Muscle layer of duodenum (tissue), 2 donors: ENCODE measurements around the gene PYGL.
"Not testable (repeated sequence)": the region's sequence is repeated elsewhere in the genome, so short reads cannot be mapped to it uniquely, and the experiment has no call there.

Source experiments
- H3K27ac ChIP-seq: one replicate; pipeline ENCODE4 v1.7.0; 2013; ENCODE audit warnings: mild to moderate bottlenecking, low read length
- H3K27me3 ChIP-seq: one replicate; pipeline ENCODE4 v1.7.0; 2013; ENCODE audit warnings: low read depth, mild to moderate bottlenecking, control low read depth, low read length
- H3K36me3 ChIP-seq, 2 donors: one replicate each; pipeline ENCODE4 v1.7.0; 2013; ENCODE audit warnings: low read length in 2 of 2, control low read depth in 1 of 2, mild to moderate bottlenecking in 1 of 2; ENCODE audit not compliant: insufficient read depth in 2 of 2, control insufficient read depth in 1 of 2
- H3K4me1 ChIP-seq, 2 donors: one replicate each; pipeline ENCODE4 v1.7.0; 2013; ENCODE audit warnings: low read length in 2 of 2, mild to moderate bottlenecking in 2 of 2, control low read depth in 1 of 2, moderate library complexity in 1 of 2; ENCODE audit not compliant: insufficient read depth in 2 of 2, control insufficient read depth in 1 of 2
- H3K4me3 ChIP-seq, 2 donors: one replicate each; pipeline ENCODE4 v1.7.0; 2013; ENCODE audit warnings: low read length in 2 of 2, low read depth in 1 of 2, mild to moderate bottlenecking in 1 of 2
- H3K9me3 ChIP-seq, 2 donors: one replicate each; pipeline ENCODE4 v1.7.0; 2013; ENCODE audit warnings: low read length in 2 of 2, control low read depth in 1 of 2, mild to moderate bottlenecking in 1 of 2; ENCODE audit not compliant: control insufficient read depth in 1 of 2
- donor health status: healthy.

Gene PYGL

DNA sequence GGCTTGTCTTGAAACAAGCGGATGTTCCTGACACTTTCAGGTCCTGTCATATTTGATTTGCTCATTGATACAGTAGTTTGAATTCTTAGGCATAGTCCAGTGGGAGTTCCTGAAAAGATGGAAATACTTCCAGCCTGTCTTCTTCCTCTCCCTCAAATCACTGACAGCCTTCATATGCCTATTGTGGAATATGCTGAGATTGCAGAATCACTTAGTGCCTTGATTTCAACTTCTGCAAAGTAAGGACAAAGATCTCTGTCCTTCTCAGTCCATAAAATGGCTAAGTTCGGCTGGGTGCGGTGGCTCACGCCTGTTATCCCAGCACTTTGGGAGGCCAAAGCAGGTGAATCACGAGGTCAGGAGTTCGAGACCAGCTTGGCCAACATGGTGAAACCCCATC lies 6.7 kb upstream of the PYGL start:
- Histone ChIP-seq H3K27me3 (no peaks in the 10 kb centered on the region), H3K4me3 (no peak overlapping the region), H3K27ac (no peak overlapping the region), H3K4me1 (peaks cover 4 to 5% of the 10 kb centered on the region in 2 donors), H3K36me3 (no peaks in the 10 kb centered on the region), H3K9me3 (no peaks in the 10 kb centered on the region)

DNA sequence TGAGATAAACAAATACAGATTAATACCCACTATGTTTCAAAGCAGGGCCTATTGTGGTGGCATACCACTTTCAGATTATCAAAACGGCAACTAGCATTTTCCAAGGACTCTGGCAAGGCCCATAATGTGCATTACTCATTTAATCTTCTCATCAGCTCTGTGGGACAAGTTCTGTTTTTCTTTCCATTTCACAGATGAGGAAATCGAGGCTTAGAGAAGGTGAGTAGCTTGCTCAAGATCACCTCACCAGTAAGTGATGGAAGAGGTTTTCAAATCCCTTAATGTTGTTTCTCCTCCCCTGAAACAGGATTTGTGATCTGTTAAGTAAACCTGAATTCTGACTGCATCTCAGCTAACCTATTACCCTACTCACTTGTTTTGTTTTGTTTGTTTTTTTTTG lies 3.9 kb upstream of the PYGL start:
- Histone ChIP-seq H3K36me3 (no peaks in the 10 kb centered on the region), H3K27me3 (no peaks in the 10 kb centered on the region), H3K4me1 (no peaks in the 10 kb centered on the region), H3K4me3 (no peak overlapping the region), H3K9me3 (no peaks in the 10 kb centered on the region), H3K27ac (no peak overlapping the region)

DNA sequence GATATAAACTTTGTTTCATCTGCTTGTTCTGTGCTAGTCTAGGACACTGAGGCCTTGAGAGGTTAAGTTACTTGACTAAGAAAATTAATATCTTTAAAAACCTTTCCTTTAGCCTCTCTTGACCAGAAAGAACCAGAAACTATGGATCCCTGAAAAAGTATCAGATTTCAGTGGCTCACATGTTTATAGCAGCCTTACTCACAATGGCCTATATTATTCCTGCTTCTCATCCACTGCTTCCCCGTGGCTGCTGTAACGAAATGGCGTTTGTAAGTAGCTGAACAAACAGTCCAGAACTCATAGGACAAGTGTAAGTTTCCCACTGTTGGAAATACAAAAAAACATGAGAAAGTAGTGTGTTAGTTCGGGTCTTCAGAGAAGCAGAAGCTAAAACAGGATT lies 3.2 kb upstream of the PYGL start:
- Histone ChIP-seq H3K27ac (no peak overlapping the region), H3K4me3 (no peak overlapping the region), H3K9me3 (no peaks in the 10 kb centered on the region), H3K4me1 (no peaks in the 10 kb centered on the region), H3K27me3 (no peaks in the 10 kb centered on the region), H3K36me3 (no peaks in the 10 kb centered on the region)

DNA sequence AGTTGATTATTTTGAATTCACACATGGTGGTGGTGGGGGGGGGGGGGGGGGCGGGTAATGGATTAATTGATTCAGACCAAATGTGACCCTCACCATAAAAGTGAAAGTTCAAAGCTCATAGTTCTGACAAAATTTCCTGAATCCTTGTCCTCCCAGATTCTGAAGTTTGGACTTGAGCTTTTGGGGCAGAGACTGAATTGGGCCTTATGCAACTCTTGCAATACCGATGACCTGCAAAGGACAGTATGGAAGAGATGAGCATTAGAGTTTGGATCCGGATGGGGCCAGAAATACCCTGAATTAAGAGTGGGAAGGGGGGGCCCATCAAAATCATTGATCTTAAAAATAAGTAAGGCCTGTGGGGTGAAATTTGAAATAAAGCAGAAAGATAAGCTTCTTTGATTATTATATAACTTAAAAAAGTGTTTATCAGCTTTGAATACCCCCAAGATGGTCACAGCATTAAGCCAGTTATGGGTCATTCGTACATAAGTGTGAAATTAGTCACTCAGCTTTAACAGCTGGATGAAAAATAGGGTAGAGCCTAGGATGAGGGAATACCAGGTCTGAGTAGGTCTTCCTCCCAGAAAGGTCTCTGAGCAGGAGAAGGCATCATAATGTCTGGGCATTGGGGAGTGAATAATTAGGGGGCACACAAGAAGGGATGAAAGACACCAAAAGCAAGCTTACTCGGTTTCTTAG lies 2.1 kb upstream of the PYGL start:
- no peaks in the 10 kb centered on the region for H3K27me3 ChIP-seq
- H3K4me3 ChIP-seq = no peak overlapping the region
- H3K27ac ChIP-seq = no peak overlapping the region
- no peaks in the 10 kb centered on the region for H3K36me3 ChIP-seq
- no peaks in the 10 kb centered on the region for H3K9me3 ChIP-seq
- H3K4me1 ChIP-seq = no peaks in the 10 kb centered on the region

DNA sequence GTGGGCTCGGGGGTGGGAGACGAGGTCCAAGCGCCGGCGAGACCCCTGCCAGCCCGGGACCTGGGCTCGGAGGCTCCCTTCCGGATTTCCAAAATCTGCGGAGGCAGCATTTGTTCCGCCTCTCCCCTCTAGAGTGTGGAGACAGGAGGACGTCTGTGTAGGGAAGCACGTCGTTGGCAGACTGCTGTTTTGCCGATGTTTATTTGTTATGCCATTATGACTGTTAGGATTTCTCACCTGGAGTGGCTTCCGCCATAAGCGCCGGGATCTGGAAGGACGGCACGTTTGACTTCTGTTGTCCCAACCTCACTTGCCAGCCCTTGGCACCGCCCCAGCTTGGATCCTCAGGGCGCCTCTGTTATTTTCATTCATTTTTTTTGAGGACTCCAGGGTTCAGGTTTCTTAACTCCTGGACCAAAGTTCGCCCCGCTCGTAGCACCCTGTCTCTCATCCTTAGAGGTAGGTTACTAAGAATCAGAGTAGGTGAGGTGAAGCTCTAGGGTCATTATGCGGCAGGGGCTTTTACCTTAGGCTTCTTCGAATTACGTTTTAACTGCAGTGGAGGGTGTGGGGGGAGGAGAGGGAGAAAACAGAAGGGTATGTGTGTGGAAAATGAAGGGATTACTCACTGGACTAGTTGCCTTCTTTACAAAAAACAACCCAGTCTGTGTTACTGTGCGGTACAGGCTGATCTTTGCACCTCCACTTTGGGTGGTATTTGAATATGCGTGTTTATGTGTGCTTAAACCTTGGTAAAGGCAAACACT lies 547 bp upstream of the PYGL start:
- Histone ChIP-seq H3K36me3 (no peaks in the 10 kb centered on the region), H3K4me1 (no peaks in the 10 kb centered on the region), H3K9me3 (no peaks in the 10 kb centered on the region), H3K27me3 (no peaks in the 10 kb centered on the region), H3K27ac (peak overlapping the region; percentile 30), H3K4me3 (peak overlapping the region; percentile 76 to 87)

DNA sequence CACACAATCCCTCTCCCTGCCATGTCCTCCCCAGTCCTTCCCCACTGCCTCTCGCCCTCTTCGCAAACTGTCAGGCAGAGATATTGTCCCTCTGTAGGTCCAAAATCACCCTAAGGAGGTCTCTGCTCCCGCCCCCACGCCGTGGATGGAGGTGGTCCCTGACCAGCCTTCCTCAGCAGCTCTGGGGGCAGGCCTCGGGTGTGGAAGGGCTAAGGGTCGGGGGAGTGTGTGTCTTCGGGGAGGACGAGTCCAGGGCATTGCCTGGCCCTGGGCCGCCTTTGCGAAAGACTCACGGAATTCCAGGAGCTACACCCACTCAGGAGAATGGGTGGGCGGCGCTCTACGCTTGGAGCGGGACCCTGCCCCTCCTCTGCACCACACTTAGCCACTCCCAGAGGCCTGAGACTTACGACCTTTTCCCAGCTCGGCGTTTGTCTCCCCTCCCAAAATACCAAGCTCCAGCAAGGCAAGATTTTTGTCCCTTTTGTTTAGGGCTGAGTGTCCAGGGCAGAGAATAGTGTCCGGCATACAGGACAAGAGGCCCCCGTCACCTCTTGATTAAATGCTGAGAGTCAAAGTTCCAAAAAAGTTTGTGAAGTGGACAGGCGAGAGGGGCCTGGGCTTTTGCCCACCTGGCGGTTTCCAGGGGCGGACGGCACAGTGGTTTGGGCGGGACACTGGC lies 881 bp downstream of the PYGL start:
- peak overlapping the region; percentile 76 to 87 for H3K4me3 ChIP-seq
- H3K36me3 ChIP-seq = no peaks in the 10 kb centered on the region
- no peaks in the 10 kb centered on the region for H3K9me3 ChIP-seq
- no peaks in the 10 kb centered on the region for H3K4me1 ChIP-seq
- peak overlapping the region; percentile 75 for H3K27ac ChIP-seq
- no peaks in the 10 kb centered on the region for H3K27me3 ChIP-seq

DNA sequence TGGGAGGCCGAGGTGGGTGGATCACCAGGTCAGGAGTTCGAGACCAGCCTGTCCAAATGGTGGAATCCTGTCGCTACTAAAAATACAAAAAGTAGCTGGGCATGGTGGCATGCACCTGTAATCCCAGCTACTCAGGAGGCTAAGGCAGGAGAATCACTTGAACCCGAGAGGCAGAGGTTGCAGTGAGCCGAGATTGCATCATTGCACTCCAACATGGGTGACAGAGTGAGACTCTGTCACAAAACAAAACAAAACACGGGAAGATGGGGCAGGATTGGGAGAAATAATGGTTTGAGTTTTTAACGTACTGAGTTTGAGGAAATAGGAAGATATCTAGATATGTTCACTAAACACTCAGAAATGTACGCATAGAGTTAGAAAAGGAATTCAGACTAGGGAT lies 2.6 kb downstream of the PYGL start:
- H3K4me3 ChIP-seq, H3K4me1 ChIP-seq, H3K27me3 ChIP-seq, H3K27ac ChIP-seq, H3K36me3 ChIP-seq, H3K9me3 ChIP-seq: not testable (repeated sequence)

DNA sequence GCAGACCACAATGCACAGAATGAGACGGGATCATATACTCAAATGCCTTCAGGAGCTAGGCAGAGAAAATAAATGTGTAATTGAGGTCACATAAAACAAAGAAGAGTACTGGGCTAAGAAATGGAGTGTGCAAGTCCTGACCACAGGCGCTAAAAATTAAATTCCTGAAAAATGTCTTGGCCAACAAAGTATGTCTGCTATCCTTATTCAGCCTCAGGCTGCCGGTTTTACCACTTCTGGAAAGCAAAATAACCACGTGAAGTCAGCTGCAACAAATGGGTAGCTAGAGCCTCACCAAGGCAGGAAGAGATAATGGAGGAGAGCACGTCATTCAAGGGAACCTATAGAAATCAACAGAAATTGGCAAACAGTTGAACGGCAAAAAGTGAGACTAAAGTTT lies 3.1 kb downstream of the PYGL start:
- Histone ChIP-seq H3K27ac (no peak overlapping the region), H3K27me3 (no peaks in the 10 kb centered on the region), H3K4me1 (no peaks in the 10 kb centered on the region), H3K4me3 (no peak overlapping the region), H3K9me3 (no peaks in the 10 kb centered on the region), H3K36me3 (peaks cover under 1 to 7% of the 10 kb centered on the region in 2 donors)

DNA sequence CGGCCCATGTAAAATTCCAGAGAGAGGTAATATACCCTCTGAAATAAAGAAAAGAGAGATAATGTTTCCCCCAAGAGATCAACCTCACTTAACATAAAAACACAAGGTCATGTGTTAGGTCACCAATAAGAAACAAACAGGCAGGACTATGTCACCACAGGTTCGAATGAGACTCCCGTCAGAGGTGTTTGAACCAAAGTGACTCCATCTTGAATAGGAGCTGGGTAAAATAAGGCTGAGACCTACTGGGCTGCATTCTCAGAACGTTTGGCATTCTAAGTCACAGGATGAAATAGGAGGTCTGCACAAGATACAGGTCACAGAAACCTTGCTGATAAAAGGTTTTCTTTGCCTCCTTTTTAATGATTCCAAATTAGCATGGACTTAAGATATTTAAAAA lies 6.5 kb downstream of the PYGL start:
- no peak overlapping the region for H3K4me3 ChIP-seq
- no peaks in the 10 kb centered on the region for H3K4me1 ChIP-seq
- peaks cover 11 to 15% of the 10 kb centered on the region in 2 donors for H3K36me3 ChIP-seq
- H3K27ac ChIP-seq = no peak overlapping the region
- H3K9me3 ChIP-seq = no peaks in the 10 kb centered on the region
- H3K27me3 ChIP-seq = no peaks in the 10 kb centered on the region

DNA sequence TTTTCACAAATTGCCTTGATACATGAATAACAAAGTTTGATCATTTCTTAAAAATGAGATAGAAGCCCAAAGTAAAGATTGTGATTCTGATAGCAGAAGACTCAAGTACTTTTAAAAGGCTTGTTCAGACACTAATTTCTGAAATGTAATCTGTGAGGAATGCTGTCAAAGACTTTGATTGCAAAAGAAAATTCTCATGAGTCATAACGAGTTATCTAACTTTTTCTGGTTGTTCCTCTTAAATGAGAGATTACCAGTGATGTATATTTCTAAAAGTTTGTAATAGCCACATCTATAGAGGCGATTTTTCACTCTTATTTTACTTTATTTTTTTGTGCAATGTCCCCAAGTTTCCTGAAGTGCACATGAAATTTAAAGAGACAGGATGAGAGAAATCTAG lies 7.0 kb downstream of the PYGL start:
- Histone ChIP-seq H3K36me3 (peaks cover 11 to 19% of the 10 kb centered on the region in 2 donors), H3K4me1 (no peaks in the 10 kb centered on the region), H3K27ac (no peak overlapping the region), H3K9me3 (no peaks in the 10 kb centered on the region), H3K4me3 (no peak overlapping the region), H3K27me3 (no peaks in the 10 kb centered on the region)

DNA sequence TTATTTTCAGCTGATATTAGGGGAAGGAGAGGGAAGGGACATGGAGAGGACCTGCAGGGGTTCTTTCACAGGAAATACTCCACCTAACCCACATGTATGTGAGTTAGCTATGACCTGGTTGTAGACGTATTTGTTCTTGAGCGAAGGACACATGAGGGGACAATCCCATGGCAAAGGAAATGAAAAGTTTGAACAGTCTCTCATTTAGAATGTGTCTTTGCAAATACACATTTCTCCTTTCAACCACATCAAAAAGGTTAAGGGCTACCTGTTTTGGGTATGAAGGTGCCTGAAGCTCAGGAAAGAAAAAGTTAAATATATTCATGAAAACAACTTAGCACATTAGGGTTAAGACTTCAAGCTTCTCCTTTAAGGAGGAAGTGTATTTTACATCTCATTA lies 7.4 kb downstream of the PYGL start:
- no peak overlapping the region for H3K27ac ChIP-seq
- no peaks in the 10 kb centered on the region for H3K27me3 ChIP-seq
- H3K36me3 ChIP-seq = peaks cover 11 to 23% of the 10 kb centered on the region in 2 donors
- H3K4me3 ChIP-seq = no peak overlapping the region
- H3K4me1 ChIP-seq = no peaks in the 10 kb centered on the region
- no peaks in the 10 kb centered on the region for H3K9me3 ChIP-seq
